Stimulated activated naive B cell treated with anti-CD40 and anti-IgM and Interleukin-4, amounts not matched to agents 10 μg/mL and 1 μg/mL and 100 μg/mL, for 72 hours (primary cell): ENCODE measurements around the gene CREB1.
A peak's percentile ranks its signal among the peaks of the same experiment; 100 is the strongest.
"Not testable (repeated sequence)": the region's sequence is repeated elsewhere in the genome, so short reads cannot be mapped to it uniquely, and the experiment has no call there.

Experiments
- ATAC-seq, 2 donors: fragments of 150-1000 bp; cut with Tn5 transposase; replicated peaks; 2 replicates each; pipeline ENCODE4 v1.10.0; 2021; ENCODE audit warnings: moderate library complexity in 1 of 2
- DNase-seq: peaks from one replicate; pipeline ENCODE4 v3.0.0; 2021
- H3K27ac Mint-ChIP-seq: one replicate; pipeline ENCODE4 v1.8.0; 2022; ENCODE audit warnings: mild to moderate bottlenecking, mixed read lengths
- H3K27me3 Mint-ChIP-seq, 2 donors: one replicate each; pipeline ENCODE4 v1.8.0; 2022; ENCODE audit warnings: mixed read lengths in 2 of 2
- H3K36me3 Mint-ChIP-seq, 2 donors: one replicate each; pipeline ENCODE4 v1.8.0; 2022; ENCODE audit warnings: mixed read lengths in 2 of 2, mild to moderate bottlenecking in 1 of 2
- H3K4me1 Mint-ChIP-seq, 2 donors: one replicate each; pipeline ENCODE4 v1.8.0; 2022; ENCODE audit warnings: mixed read lengths in 2 of 2, mild to moderate bottlenecking in 1 of 2
- H3K4me3 Mint-ChIP-seq, 2 donors: one replicate each; pipeline ENCODE4 v1.8.0; 2022; ENCODE audit warnings: mild to moderate bottlenecking in 2 of 2, mixed read lengths in 2 of 2, moderate library complexity in 1 of 2
- H3K9me3 Mint-ChIP-seq, 2 donors: one replicate each; pipeline ENCODE4 v1.8.0; 2022; ENCODE audit warnings: mixed read lengths in 2 of 2, mild to moderate bottlenecking in 1 of 2

The CREB1 gene

DNA sequence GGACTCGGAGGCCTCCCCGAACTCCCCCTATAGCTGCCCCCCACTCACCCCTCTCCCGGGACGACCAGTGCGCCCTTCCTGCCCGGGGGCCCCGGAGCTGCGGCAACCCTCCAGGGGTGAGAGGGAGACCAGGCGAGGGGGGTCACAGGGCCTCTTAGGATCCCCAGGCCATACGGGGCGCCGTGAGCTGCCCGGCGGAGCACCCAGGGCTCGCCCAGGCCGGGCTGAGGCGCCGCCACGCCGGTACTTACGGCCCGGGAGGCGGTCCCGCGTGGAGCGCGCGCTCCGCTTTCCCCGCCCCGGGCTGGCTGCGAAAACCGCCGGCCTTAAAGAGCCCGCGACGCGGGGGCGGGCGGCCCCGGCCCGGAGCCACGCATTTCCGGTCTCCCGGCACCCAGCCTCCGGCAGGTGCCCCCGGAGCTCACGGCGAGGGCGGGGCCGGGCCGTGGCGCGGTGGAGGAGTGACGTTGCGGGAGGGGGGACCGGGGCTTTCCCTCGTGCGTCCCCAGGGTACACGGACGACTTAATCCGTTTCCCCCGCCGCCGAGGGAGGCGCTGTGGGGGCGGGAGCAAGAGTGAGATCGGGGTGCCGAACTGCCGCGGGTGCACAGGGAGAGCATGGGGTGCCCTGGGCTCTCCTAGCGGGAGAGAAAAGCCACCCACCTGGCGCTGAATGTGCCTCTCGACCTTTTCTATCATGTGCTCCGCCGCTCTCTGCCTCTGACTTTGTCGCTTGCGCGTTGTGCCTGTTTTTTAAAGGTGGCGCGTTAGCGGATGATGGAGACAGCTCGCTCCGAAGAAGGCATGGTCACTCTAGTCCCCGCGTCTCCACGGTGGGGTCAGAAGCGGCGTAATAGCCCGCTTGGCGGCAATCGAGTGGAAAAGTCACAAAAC is 95.5 kb downstream of the CREB1 start, which contains the start of gene METTL21A:
TSS of gene METTL21A (minus strand) at position 381 of the 894 bp plus-strand sequence. CDS start 1,019 bp downstream, outside the sequence.
- Mint-ChIP-seq H3K36me3 (peaks cover 6 to 23% of the 10 kb centered on the region in 2 donors), H3K4me1 (peaks cover 21 to 69% of the 10 kb centered on the region in 2 donors), H3K27me3 (no peaks in the 10 kb centered on the region)

DNA sequence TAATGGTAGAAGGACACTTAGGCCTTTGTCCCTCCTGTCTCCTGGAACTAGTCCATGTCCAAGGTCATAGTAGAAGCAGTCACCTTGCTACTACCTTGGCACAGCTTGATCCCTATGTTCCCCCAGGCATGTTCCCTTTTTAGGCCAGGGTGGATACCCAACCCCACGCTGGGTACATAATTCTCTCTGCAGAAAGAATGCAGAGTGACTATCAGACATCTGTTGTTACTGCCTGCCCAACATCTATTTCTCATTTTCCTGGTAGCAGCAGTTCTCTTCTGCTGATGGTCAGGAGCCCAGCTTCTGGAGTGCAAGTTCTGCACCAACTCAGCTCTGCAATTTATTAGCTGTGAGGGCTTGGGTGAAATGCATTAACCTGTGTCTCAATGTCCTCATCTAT is 99.8 kb downstream of the CREB1 start:
- no peak for DNase-seq
- Mint-ChIP-seq H3K4me3 (no peak overlapping the region), H3K36me3 (no peaks in the 10 kb centered on the region), H3K27ac (no peak overlapping the region), H3K4me1 (peaks cover 16 to 58% of the 10 kb centered on the region in 2 donors), H3K9me3 (no peaks in the 10 kb centered on the region), H3K27me3 (no peaks in the 10 kb centered on the region)
- ATAC-seq, result no peak

More for the DNA sequence above, 95.5 kb downstream of the CREB1 start, which contains the start of gene METTL21A:
- peak; percentile 96 for DNase-seq
- ATAC-seq, result peak; percentile 70 to 76
- Mint-ChIP-seq H3K27ac (peak within 1 kb of the TSS; percentile 95), H3K4me3 (peak within 1 kb of the TSS; percentile 93 to 95), H3K9me3 (no peaks in the 10 kb centered on the region)

DNA sequence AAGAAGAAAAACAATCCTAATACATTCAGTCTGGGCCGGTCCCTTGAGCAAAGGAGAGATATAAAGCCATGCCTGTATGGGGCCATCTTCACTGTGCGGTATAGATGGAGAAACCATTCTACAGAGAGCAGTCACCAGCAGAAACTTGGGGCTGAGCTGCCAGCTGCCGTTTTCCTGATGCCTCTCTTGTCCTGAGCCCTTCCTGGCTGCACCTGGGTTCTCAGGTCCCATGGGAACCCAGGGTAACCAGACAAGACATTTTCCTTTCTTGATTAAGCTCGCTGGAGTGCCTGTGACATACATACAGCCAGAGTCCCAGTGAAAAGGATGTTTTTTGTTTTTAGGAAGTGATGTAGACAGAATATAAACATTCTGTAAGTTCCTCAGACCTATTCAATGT is 100.7 kb downstream of the CREB1 start:
- Mint-ChIP-seq H3K9me3 (no peaks in the 10 kb centered on the region), H3K4me3 (no peak overlapping the region), H3K36me3 (no peaks in the 10 kb centered on the region), H3K27ac (no peak overlapping the region), H3K4me1 (peaks cover 18 to 62% of the 10 kb centered on the region in 2 donors), H3K27me3 (no peaks in the 10 kb centered on the region)
- no peak for ATAC-seq
- DNase-seq, result no peak

DNA sequence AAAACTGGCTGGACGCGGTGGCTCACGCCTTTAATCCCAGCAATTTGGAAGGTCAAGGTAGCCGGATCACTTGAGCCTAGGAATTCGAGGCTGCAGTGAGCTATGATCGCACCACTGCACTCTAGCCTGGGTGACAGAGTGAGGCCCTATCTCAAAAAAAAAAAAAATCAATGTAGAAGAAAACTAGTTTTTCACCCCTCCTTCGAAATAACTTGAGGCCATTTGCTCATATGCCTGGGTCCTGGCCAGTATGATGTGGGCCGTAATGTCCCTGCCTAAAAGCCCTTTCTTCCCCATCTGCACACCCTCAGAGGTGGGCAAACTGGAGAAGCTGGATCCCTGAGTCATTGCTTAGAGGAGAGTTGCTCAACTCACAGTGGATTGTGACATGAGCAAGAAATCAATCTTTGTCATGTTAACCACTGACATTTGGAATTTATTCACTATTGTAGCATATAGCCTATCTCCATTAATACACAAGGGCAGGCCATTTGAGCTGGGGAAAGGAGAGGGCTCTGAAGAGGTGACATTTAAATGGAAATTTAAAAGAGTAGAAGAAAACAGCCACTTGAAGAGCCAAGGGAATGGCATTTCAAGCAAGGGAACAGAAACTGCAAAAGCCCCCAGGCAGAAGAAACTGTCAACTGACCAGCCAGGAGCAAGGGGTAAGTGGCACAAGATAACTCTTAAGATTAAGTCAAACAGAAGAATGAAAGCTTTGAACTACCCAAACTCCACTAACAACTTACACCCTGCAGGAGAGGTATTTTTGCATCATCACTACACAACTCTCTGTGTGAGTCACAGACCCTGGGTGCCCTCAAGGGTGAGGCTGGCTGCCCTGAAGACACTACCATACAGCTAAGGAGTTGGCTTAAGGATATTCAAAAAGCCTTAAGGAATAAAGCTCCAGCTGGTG is 103.1 kb downstream of the CREB1 start:
- DNase-seq, result no peak
- H3K4me3 Mint-ChIP-seq, result peak overlapping the region in 1 of 2 donors; percentile 48

DNA sequence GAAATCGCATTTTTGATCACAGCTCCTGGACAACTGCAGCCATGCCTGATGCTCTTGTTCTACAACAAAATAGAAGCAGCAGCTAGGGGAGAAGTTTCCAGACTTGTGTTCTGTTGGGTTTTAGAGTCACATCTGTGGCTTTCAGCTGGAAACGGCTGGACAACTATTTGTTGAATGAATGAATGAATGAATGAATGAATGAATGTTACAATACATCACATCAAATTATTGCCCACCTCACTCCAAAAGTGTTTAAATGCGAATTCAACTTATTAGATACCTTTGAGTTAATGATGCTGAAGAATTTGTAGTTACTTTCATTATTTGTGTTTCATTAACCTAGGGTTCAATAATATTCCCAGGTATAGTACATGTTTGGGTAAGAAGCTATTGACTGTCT is 103.9 kb downstream of the CREB1 start:
- H3K9me3 Mint-ChIP-seq, result no peaks in the 10 kb centered on the region
- no peaks in the 10 kb centered on the region for H3K36me3 Mint-ChIP-seq
- peaks cover 17 to 53% of the 10 kb centered on the region in 2 donors for H3K4me1 Mint-ChIP-seq
- ATAC-seq, result no peak
- H3K27ac Mint-ChIP-seq, result no peak overlapping the region
- H3K4me3 Mint-ChIP-seq, result no peak overlapping the region
- no peaks in the 10 kb centered on the region for H3K27me3 Mint-ChIP-seq
- DNase-seq, result no peak

More for the DNA sequence above, 103.1 kb downstream of the CREB1 start:
- no peaks in the 10 kb centered on the region for H3K36me3 Mint-ChIP-seq
- peaks cover 17 to 54% of the 10 kb centered on the region in 2 donors for H3K4me1 Mint-ChIP-seq
- peak; percentile 83 to 90 for ATAC-seq
- H3K27me3 Mint-ChIP-seq, result no peaks in the 10 kb centered on the region
- H3K27ac Mint-ChIP-seq, result no peak overlapping the region
- no peaks in the 10 kb centered on the region for H3K9me3 Mint-ChIP-seq

DNA sequence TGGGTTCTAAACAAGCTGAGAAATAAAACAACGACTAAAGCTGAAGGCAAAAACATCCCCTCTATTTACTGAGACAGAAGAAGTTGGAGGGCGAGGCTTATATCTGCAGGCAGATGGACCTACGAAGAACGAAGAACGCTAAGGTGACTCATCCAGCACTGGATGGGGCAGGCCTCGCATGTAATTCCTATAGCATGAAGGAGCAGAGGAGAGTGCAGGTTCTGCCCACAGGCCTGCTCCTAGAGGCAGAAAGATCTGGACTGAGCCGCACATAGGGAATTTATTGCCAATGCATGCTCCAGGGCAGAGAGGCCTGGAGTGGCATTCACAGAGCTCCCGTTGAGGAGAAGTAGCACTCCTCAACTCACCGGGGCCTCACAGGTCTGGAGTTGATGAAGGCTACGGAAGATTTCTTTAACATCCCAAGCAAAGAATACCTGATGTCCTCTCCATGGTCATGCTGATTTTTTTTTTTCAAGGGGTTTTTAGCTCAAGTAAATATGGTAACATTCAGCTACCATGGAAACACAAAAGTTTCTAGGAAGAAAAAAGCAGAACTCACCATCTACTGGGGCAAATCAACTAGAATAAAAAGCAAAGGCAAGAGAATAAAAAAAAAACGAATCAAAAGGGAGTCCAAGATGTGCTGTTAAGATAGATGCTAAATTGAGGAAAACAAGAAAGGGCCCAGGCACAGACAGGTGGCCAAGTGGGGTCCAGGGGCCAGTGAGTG is 105.9 kb downstream of the CREB1 start:
- Mint-ChIP-seq H3K27ac (peak overlapping the region; percentile 42), H3K4me3 (no peak overlapping the region), H3K9me3 (no peaks in the 10 kb centered on the region), H3K27me3 (no peaks in the 10 kb centered on the region), H3K4me1 (peaks cover 14 to 38% of the 10 kb centered on the region in 2 donors), H3K36me3 (no peaks in the 10 kb centered on the region)
- ATAC-seq (no peak), DNase-seq (no peak)

DNA sequence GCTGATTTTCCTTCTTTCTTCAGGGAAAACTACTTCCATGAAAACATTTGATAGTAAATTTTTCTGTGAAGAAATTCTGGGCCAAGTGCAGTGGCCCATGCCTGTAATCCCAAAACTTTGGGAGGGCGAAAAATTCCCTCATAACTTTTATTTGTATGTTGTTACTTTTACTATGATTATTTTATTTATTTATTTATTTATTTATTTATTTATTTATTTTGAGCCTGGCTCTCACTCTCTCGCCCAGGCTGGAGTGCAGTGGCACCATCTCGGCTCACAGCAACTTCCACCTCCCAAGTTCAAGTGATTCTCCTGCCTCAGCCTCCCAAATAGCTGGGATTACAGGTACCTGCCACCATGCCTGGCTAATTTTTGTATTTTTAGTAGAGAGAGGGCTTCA is 109.5 kb downstream of the CREB1 start:
- not testable (repeated sequence) for H3K9me3 Mint-ChIP-seq, H3K36me3 Mint-ChIP-seq, ATAC-seq, DNase-seq, H3K27me3 Mint-ChIP-seq, H3K27ac Mint-ChIP-seq, H3K4me3 Mint-ChIP-seq
- H3K4me1 Mint-ChIP-seq, result peaks cover 7 to 16% of the 10 kb centered on the region in 2 donors

DNA sequence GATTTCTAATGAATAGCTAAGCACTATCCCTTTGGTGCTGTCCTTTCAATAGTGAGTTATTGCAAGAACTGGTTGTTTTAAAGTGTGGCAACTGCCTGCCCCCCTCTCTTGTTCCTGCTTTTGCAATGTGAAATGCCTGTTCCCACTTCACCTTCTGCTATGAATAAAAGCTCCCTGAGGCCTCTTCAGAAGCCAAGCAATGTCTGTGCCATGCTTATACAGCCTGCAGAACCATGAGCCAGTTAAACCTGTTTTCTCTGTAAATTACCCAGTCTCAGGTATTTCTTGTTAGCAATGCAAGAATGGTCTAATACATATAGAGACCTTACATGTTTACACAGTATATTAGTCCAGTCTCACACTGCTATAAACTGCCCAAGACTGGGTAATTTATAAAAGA is 110.4 kb downstream of the CREB1 start:
- Mint-ChIP-seq H3K27me3 (no peaks in the 10 kb centered on the region), H3K9me3 (peaks cover 2 to 7% of the 10 kb centered on the region in 2 donors), H3K4me1 (peaks cover 7 to 12% of the 10 kb centered on the region in 2 donors), H3K27ac (no peak overlapping the region), H3K4me3 (no peak overlapping the region), H3K36me3 (peaks cover 0 to 4% of the 10 kb centered on the region in 2 donors)
- ATAC-seq (no peak), DNase-seq (no peak)

DNA sequence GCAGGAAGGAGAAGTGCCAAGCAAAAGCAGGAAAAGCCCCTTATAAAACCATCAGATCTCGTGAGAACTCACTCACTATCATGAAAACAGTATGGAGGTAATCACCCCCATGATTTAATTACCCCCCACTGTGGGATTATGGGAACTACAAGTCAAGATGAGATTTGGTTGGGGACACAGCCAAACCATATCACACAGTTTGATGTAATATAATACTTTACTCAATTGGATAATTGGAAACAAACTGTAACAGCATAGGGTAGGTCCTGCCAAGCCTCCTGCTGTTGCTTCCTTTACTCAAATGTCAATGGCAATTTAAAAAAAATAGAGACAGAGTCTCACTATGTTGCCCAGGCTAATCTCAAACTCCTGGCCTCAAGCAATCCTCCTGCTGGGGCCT is 110.9 kb downstream of the CREB1 start:
- peaks cover 0 to 4% of the 10 kb centered on the region in 2 donors for H3K36me3 Mint-ChIP-seq
- DNase-seq (no peak), ATAC-seq (no peak)
- no peak overlapping the region for H3K4me3 Mint-ChIP-seq
- no peak overlapping the region for H3K27ac Mint-ChIP-seq
- peaks cover 4 to 7% of the 10 kb centered on the region in 2 donors for H3K4me1 Mint-ChIP-seq
- H3K9me3 Mint-ChIP-seq, result peaks cover 2 to 7% of the 10 kb centered on the region in 2 donors
- H3K27me3 Mint-ChIP-seq, result no peaks in the 10 kb centered on the region

DNA sequence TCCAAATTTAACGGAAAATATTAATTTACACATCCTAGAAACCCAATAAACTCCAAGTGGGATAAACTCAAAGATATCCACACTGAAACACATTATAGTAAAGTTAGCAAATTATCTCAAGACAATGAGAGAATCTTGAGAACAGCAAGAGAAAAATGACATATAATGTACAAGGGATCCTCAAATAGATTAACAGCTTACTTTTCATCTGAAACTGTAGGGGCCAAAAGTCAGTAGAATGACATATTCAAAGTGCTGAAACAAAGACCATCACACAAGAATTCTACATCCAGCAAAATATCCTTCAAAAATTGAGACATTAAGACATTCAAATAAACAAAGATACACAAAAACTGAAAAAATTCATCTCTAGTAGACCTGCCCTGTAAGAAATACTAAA is 114.1 kb downstream of the CREB1 start:
- DNase-seq, result no peak
- Mint-ChIP-seq H3K4me1 (no peaks in the 10 kb centered on the region), H3K27me3 (no peaks in the 10 kb centered on the region), H3K27ac (no peak overlapping the region), H3K36me3 (peaks cover 0 to 4% of the 10 kb centered on the region in 2 donors), H3K9me3 (peaks cover 2 to 7% of the 10 kb centered on the region in 2 donors), H3K4me3 (no peak overlapping the region)
- ATAC-seq, result no peak

DNA sequence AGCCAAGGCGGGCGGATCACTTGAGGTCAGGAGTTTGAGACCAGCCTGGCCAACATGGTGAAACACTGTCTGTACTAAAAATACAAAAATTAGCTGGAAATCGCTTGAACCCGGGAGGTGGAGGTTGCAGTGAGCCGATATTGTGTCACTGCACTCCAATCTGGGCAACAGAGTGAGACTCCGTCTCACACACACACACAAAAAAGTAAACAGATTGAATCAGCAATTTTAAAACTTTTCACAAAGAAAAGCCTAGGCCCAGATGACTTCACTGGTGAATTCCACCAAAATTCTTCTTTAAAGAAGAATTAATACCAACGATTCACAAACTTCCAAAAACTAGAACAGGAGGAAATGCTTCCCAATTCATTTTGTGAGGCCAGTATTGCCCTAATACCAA is 116.8 kb downstream of the CREB1 start:
- ATAC-seq, DNase-seq, H3K4me1 Mint-ChIP-seq, H3K27me3 Mint-ChIP-seq, H3K4me3 Mint-ChIP-seq, H3K36me3 Mint-ChIP-seq, H3K9me3 Mint-ChIP-seq, H3K27ac Mint-ChIP-seq: not testable (repeated sequence)
